Measurements from ENCODE around the gene TAB2. TPM values are rescaled to one million over a fixed set of nuclear protein-coding genes. Genes with fewer than 3 reads are reported as not detected.

The TAB2 gene
- total RNA-seq, 1 donor from 2014 or later, result 60.9 TPM

DNA sequence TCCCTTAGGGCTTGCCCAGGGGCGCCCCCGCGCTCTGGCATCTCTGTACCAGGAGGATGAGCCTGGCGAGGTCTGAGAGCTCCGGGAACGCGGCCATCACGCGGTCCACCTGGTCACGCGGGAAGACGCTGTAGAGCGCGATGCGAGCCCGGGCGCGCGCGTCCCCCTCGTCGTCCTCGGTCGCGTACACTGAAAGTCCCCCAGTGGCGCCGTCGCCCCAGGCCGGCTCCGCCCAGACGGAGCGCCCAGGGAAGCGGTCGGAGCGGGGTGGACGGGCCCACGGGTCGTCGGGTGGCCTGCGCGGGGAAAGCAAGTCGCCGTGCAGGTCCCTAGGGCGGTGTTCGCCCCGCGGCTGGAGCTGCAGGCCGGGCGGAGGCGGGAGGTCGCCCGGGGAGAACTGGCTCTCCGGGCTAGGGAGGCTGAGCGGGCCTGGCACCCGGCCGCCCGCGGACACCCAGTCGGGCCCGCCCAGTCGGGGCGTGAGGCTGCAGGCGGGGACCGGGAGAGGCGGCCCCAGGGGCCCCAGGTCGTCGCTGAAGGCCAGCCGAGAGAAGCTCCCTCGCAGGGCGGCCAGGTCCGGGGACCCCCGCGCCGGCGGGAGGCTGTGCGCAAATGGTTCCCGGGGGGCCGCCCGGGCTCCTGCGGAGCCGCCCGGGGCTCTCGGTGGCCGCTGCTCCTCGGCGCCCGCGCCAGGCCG, 133.3 kb downstream of the TAB2 start:
- peak; percentile 62 to 66 for ATAC-seq
- Histone ChIP-seq H3K4me3 (peak overlapping the region; percentile 57), H3K36me3 (no peaks in the 10 kb centered on the region), H3K27me3 (ENCODE audit: low read depth) (peaks cover 14% of the 10 kb centered on the region), H3K27ac (peak overlapping the region; percentile 53), H3K9me3 (no peaks in the 10 kb centered on the region), H3K4me1 (peaks cover 45% of the 10 kb centered on the region)
- TF ChIP-seq, protein P1, sequence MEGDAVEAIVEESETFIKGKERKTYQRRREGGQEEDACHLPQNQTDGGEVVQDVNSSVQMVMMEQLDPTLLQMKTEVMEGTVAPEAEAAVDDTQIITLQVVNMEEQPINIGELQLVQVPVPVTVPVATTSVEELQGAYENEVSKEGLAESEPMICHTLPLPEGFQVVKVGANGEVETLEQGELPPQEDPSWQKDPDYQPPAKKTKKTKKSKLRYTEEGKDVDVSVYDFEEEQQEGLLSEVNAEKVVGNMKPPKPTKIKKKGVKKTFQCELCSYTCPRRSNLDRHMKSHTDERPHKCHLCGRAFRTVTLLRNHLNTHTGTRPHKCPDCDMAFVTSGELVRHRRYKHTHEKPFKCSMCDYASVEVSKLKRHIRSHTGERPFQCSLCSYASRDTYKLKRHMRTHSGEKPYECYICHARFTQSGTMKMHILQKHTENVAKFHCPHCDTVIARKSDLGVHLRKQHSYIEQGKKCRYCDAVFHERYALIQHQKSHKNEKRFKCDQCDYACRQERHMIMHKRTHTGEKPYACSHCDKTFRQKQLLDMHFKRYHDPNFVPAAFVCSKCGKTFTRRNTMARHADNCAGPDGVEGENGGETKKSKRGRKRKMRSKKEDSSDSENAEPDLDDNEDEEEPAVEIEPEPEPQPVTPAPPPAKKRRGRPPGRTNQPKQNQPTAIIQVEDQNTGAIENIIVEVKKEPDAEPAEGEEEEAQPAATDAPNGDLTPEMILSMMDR (IDR thresholded peaks at IDR 0.05), result no peak
- intact Hi-C loops (cut with DNase I), result no loop called here
- DNase-seq, result peak; percentile 68

DNA sequence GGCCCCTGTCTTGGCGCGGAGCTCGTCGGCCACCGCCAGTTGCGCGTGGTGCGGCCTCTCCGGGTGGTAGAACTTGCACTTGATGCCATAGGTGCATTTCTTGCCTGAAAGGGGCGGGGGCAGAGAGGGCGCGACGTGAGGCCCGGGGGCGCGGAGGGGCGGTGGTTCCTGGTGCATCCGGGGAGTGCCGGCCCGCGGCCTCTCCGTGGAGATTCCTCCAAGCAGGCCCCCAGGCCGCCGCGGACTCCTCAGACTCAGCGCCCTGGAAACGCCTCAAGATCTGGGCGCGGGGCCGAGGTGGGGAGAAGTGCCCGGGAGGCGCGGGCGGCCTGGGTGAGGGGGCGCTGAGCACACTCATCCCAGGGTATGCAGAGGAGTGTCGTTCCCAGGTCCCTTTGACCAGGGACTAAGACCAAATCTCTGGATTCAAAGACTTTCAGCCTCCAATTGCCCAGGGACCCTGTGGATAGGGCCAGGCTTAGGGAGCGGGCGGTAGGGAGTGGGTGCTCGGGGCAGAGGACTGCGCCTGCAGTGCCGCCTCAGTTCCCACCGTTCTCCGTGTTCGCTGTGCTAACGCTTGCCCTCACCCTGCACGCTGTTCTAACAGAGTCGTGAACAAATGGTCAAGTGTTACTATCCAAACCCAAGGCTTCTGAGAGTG, 134.0 kb downstream of the TAB2 start:
- TF ChIP-seq, protein P1 (IDR thresholded peaks at IDR 0.05), result no peak
- Histone ChIP-seq H3K9me3 (no peaks in the 10 kb centered on the region), H3K27ac (peak overlapping the region; percentile 53), H3K27me3 (ENCODE audit: low read depth) (peaks cover 14% of the 10 kb centered on the region), H3K36me3 (no peaks in the 10 kb centered on the region), H3K4me1 (peaks cover 45% of the 10 kb centered on the region), H3K4me3 (peak overlapping the region; percentile 57)
- intact Hi-C loops (cut with DNase I), result no loop called here
- ATAC-seq (peak; percentile 7 to 28), DNase-seq (peak; percentile 78)

DNA sequence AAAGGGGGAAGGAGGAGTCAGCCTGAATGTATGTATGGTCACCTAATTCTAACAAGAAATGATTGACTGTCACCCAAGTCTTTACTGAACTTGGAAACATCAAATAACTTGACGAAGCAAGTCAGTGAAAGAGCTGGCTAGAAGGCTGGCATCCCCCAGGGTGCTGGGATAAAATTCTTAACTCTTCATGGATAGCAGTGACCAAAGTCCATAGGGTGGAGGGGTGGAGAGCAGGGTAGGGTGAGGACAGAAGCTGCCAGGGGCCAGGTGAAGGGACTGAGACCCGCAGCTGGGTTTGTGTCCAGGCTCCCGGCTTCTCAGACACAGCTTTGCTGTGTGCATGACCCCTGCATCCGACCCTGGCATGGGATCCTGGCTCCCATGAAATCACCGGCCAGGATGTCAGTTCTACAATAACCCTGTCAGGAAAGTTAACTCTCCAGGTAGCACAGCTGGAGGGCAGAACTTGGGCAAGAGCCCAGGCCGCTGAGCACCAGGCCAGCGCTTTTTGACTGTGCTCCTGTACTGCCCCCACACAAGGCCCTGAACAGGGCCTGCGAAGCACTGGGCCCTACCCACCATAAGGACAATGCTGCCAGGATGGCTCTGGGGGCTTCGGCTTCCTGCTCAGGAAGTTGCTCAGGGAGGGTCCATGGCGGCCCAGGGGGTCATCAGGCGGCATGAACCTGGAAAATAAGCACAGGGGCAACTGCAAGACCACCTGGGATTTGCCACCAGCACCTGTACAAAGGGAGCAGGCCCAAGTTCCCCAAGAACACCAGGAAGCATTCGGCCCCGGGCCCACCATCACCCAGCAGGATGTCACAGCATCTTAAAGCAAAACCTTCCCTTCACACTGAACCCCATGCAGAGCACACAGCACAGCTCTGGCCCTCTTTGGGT, 134.8 kb downstream of the TAB2 start:
- Histone ChIP-seq H3K4me1 (peaks cover 45% of the 10 kb centered on the region), H3K9me3 (no peaks in the 10 kb centered on the region), H3K27ac (no peak overlapping the region), H3K27me3 (ENCODE audit: low read depth) (peaks cover 14% of the 10 kb centered on the region), H3K36me3 (no peaks in the 10 kb centered on the region), H3K4me3 (no peak overlapping the region)
- TF ChIP-seq, protein P1 (IDR thresholded peaks at IDR 0.05), result no peak
- intact Hi-C loops (cut with DNase I), result no loop called here
- no peak for DNase-seq
- ATAC-seq, result no peak

DNA sequence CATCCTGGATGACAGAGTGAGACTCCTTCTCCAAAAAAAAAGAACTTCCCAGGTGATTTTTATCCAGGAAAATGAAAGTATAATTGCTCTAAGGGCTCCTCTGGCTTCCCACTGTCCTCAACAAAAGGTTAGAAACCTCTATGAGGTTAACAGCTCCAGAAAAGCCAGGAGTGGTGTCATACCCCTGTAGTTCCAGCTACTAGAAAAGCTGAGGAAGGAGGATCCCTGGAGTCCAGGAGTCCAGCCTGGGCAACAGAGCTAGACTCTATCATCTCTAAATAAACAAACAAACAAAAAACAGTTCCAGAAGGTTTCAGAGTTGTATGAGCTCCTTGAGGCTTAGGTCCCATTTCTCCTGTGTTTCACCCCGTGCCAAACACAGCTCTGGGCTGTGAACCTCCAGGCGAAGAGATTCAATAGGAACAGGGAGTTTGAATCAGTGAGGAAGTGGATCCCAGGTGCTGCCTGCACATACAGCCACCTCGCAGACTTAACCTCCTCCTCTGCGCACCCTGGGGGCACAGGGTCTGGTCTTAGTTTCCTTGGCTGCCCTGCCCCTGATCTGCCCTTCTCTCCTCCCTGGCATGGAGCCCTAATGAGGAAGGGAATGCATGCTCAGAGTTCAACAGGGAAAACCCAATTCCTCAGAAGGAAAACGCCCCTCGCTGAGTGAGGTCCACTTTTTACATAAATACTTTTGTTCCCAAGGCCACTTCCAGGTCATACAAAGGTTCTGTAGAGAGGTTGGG, 136.3 kb downstream of the TAB2 start:
- Histone ChIP-seq H3K4me1 (peaks cover 45% of the 10 kb centered on the region), H3K9me3 (no peaks in the 10 kb centered on the region), H3K27me3 (ENCODE audit: low read depth) (peaks cover 14% of the 10 kb centered on the region), H3K27ac (peak overlapping the region; percentile 78), H3K4me3 (peak overlapping the region; percentile 2), H3K36me3 (no peaks in the 10 kb centered on the region)
- TF ChIP-seq, protein P1 (IDR thresholded peaks at IDR 0.05), result no peak
- intact Hi-C loops (cut with DNase I), result no loop called here
- ATAC-seq (no peak), DNase-seq (no peak)

DNA sequence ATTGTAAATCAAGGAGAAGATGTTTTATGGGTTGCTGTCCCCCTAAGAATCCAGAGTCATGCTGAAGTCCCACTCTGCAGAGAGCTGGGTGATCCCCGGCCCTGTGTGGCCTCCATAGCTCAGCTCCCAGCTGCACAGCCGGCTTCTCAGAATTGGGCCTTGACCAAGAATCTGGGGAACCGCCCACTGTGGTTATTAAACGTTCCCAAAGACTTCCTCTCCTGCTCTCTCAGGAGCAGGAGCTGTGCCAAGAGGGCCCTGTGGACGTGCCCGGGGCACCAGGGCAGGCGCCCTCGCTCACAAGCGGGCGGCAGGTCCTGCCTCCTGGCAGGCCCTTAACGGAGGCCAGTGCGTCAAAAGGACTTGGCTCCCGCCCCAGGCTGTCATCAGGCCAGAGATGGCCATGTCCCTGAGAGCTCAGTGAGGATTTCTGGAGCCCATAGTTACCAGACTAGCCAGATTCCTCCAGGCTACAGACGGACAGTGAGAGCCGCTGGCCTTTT, 136.9 kb downstream of the TAB2 start:
- intact Hi-C loops (cut with DNase I), result no loop called here
- DNase-seq (peak; percentile 96), ATAC-seq (peak; percentile 93 to 94)
- Histone ChIP-seq H3K27ac (peak overlapping the region; percentile 78), H3K4me1 (peaks cover 45% of the 10 kb centered on the region), H3K4me3 (peak overlapping the region; percentile 2), H3K27me3 (ENCODE audit: low read depth) (peaks cover 14% of the 10 kb centered on the region), H3K9me3 (no peaks in the 10 kb centered on the region), H3K36me3 (no peaks in the 10 kb centered on the region)
- TF ChIP-seq, protein P1 (IDR thresholded peaks at IDR 0.05), result no peak
